ENCODE measurements around the gene SIAH1.
"Not testable (repeated sequence)": the region's sequence is repeated elsewhere in the genome, so short reads cannot be mapped to it uniquely, and the experiment has no call there.

The SIAH1 gene

DNA sequence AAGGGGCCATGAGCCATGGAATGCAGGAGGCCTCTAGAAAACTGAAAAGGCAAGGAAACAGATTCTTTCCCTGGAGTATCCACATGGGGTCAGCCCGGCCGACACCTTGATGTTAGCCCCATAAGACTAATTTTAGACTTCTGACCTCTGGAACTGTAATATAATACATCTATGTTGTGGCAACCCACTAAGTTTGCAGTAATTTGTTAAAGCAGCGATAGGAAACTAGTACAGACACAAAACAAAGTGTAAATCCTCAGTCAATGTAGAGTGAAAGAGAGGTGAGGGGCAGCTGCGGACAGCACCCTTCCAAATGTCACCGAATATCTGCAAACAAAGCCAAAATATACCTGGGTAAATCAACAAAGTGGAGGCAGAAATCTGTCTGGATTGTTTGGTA is 7.2 kb upstream of the SIAH1 start:
- DNase-seq, result no peak

DNA sequence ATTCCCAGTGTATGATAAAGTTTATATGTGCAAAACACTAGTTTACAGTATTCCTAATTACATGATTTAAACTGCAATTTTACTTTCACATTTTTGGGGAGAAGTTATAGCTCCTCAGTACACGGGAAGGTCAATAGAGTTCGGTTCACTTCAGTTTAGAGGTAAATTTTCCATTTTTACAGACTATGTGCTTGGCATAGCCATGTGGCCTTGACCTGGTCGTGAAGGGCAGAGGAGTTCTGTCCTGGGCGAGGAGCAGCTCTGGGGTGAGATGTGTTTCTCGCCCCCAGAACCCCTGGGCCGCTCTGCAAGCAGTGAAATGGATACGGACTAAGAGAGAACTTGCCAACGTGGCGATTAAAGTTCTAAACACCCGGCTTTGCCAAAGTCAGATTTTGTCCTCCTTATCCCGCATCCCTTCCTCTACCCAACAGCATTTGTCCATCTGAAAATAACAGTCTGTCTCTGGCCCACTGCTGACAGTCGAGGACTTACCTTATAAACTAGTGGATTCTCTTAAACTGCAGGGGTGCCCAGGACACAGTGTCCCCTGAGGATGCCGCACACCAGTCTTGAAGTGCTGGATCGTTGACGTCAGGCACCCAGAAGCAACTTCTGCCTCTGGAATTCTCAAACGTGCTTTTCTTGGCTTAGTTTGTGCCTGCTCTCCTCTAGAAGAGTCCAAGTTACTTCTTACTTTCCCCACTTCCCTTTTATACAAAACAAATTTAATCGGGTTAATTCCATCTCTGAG is 1.5 kb upstream of the SIAH1 start:
- DNase-seq, result no peak

DNA sequence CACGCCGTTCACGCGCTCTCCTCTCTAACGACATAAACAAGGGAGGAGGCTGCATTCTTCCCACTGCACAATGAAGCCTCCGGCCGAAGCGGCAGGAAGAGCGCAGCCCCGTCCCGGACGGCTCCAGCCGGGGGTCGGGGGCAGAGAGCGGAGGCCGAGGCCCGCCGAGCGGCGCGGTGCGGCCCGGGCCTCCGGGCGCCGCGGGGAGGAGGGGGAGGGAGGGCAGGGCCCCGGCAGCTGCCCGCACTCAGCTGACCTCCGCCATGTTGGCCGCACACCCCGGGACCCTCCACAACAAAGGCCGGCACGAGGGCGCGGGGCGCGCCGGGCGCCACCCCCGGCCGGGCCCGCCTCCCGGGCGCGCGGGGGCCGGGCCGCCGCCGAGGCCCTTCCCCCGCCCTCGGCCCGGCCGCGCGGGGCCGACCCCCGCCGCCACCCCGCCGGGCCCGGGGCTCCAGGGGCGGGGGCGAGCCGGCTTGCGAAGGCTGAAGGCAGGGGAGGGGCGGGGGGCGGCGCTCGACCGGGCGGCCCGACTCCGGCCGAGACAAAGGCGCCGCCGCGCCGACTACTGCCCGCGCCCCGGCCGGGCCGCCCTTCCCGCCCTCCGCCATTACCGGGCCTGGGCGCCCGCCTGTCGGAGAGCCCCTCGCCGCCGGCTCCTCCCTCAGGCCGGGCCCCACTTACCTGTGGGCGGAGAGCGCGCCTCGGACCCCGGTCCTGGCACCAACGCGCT is 527 bp downstream of the SIAH1 start:
- peak; percentile 26 for DNase-seq

DNA sequence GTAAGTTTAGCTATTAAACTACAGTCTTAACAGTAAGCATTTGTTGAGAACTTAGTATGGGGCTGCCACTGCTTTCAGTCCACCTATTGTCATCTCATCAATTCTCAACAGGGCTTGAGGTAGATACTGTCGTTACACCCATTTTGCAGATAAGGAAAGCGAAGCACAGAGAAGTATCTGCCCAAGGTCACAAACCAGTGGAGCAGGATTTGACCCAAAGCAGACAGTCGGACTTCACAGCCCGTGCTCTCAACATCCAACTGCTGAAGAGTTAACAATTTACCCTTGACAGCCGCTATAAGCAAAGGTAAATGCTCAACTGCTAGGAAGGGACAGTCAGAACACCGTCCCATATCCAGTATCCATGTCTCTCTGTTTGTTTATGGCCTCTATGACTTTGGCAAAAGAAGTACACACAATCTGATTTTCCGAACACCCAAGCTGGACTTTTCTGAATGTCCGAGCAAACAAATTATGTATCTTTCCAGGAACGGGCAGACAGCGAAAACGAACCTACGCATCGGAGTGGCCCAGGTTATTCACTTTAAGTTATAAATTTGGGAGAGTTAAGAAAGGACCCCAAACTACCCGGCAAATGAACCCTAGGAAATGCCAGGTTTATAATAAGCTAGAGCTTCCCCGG is 1.2 kb downstream of the SIAH1 start:
- no peak for DNase-seq

DNA sequence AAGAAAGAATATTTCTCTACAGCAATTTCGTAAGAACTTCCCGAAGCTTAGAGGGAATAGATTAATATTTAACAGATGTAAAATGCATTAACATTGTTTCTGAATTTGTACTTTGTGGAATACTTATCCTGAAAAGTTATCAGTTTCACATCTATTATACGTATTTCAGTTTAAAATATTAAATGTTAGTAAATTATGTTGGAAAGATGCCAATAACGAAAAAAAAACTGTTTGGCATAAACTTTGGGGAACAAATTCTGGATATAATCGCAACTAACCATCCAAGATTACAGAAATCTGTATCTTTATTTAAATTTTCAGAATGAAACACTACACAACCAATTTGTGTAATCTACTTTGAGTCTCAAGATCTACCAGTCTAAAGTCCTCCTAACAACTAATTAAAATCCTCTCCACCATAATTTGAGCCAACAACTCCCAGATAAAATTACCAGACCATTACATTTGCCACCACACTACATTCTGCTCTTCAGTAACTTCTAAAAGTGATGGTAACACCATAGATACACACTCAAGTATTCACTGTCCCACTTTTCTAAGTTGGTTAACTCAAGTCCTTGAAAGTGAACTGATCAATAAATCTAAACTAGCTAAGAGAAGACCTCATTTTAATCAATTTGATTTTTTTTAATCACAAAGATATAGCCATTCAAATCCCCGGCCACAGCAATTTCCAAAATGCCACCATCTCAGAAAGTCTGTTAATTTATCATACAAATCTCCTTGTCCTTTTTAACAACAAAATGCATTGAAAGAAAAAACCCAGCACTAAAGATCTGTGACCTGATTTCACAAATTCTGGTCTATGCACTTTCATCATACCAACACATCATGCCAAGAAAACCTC is 2.0 kb downstream of the SIAH1 start:
- DNase-seq, result no peak

DNA sequence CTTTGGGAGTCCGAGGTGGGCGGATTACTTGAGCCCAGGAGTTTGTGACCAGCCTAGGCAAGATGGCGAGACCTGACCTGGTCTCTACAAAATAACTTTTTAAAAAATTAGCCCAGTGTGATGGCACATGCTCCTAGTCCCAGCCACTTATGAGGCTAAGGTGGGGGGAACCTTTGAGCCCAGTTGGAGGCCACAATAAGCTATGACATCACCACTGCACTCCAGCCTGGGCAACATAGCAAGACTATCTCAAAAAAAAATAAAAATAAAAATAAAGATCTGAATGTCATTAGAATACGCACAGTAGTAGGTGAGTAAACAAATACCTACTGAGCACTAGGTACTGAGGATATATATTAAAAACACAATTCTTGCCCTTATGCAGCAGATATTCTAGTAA is 3.1 kb downstream of the SIAH1 start:
- no peak for DNase-seq

DNA sequence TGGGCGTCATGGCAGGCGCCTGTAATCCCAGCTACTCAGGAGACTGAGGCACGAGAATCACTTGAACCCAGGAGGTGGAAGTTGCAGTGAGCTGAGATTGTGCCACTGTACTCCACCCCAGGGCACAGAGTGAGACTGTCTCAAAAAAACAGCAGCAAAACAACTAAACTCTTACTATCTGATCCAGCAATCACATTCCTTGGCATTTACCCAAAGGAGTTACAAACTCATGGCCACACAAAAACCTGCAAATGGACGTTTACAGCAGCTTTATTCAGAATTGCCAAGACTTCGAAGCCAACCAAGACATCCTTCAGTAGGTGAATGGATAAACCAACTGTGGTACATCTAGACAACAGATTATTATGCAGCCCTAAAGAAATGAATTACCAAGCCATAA is 4.0 kb downstream of the SIAH1 start:
- no peak for DNase-seq

DNA sequence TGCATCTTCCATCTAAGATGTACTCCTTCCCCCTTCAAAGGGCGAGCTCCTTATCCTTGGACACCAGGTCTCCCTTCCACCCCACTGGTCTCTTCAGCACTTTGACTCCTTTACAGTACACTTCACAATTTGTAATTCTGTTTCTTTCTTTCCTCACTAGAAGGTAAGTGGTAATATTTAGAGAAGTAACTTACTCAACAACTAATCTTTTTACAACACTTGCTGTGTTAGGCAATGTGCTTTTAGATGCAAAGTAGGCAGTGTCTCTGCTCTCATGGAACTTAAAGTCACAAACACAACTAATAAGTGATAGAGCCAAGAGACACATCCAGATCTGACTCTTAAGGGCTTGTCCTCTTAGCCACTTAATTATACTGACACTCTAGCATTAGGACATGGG is 6.4 kb downstream of the SIAH1 start:
- no peak for DNase-seq

DNA sequence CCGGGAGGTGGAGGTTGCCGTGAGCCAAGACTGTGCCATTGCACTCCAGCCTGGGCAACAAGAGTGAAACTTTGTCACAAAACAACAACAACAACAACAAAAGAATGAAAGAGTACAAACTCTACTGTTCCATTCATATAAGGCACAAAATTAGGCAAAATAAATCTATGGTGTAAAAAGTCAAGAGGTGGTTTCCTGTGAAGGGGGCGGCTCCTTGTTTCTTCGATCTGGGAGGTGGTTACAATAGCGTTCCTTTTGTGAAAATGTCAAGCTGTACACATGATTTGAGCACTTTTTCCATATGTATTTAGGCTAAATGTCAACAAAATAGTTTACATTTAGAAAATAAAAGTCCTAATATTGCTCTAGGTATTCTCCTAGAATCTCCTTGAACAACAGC is 6.9 kb downstream of the SIAH1 start:
- DNase-seq, result no peak

DNA sequence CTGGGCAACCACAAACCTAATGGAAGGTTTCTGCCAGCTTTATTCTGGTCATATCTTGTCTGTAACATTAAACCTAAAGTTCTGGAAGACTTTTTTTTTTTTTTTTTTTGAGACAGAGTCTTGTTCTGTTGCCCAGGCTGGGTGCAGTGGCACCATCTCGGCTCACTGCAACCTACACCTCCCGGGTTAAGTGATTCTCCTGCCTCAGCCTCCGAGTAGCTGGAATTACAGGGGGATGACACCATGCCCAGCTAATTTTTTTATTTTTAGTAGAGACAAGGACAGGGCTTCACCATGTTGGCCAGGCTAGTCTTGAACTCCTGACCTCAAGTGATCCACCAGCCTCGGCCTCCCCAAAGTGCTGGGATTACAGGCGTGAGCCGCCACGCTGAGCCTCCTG is 7.9 kb downstream of the SIAH1 start:
- not testable (repeated sequence) for DNase-seq

DNA sequence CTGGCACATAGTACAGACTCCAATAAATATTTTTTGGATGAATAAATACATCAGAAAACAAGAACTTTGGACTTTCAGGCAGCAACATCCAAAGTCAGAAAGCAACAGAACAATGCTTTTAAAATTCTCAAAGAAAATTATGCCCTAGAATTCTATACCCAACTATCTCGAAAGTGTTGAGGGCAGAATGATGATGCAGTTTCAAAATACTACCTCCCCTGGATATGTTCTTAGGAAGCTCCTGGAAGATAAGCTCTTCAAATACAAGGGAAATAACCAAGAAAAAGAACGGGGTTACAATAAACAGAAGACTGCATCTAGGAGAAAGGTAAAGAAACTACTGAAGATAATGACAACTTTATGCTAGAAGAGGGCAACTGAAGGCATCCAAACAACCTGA is 11.0 kb downstream of the SIAH1 start:
- DNase-seq, result no peak

DNA sequence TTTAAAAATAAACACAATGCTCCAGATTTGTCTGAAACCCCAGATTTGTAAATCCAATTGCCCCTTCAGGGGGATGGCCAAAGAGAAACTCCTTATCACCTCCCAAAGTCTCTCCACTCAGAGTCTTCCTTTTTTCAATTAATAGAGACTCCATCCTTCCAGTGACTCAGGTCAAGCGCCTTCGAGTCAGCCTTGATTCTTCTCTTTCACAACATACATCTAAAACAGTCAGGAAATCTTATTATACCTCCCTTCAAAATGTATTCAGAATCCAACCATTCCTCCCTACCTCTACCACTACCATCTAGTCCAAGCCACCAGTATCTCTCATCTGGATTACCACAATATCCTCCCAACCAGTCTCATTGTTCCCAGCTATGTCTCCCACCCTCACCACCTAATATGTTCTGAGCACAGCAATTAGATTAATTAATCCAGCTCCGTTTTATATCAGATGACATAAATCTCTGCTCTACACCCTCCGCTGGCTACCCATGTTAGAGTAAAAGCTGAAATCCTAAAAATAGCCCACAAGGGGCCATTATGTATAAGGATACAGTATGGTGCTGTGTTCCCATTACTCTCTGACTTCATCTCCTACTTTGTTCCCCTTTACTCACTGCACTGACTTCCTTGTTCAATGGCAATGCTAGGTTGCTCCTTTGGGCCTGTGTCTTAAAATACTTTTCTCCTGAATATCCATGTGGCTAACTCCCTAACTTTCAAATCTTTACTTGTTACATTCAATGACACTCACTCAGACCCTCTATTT is 11.8 kb downstream of the SIAH1 start:
- no peak for DNase-seq

DNA sequence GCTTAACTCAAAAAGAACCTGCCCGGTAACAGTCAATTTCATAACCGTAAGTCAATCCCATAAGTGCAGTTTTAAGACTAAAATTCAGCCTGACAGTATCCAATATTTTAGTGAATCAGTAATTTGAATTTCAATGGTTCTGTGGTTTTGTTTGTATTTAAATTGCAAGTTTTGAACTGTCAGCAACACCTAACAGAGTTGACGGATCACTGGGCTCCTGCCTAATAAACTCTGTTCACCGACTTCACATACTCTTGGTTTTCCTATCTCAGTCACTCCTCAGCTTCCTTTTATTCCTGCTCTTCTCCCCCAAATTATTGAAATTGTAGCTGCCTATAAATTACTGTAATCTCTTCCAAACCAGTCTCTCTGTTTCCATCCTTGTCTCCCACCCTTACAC is 12.5 kb downstream of the SIAH1 start:
- DNase-seq, result no peak

DNA sequence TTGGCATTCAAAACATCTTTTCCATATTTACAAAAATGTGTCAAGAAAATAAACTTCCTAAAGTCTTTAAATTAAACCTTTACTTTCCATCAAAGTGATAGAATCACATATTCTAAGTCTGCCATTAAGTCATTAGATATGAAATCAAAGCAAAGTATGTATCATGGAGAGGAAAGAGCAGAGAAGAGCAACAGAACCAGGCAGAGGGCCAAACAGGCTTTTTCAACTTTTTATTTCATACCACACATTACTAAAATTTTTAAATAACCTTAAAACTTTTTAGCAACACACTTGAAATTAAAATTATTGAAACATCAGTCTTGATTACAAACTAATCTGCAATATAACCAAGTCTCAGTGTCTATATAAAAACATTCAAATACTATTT is 13.8 kb downstream of the SIAH1 start:
- no peak for DNase-seq

DNA sequence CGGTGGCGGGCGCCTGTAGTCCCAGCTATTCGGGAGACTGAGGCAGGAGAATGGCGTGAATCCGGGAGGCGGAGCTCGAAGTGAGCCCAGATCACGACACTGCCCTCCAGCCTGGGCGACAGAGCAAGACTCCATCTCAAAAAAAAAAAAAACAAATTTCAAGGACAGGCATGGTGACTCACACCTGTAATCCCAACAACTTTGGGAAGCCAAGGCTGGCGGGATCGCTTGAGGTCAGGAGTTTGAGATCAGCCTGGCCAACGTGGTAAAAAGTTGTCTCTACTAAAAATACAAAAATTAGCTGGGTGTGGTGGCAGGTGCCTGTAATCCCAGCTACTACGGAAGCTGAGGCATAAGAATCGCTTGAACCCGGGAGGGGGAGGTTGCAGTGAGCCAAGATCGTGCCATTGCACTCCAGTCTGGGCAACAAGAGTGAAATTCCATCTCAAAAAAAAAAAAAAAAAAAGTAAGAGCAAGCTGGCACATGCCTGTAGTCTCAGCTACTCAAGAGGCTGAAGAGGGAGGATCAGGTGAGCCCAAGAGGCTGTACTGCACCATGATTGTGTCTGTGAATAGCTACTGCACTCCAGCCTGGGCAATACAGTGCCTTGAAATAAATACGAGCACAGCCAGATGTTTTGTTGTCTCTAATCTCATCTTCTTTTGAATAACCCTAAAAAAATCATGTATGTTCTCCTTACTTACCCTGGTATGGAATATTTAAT is 14.4 kb downstream of the SIAH1 start:
- DNase-seq, result not testable (repeated sequence)

DNA sequence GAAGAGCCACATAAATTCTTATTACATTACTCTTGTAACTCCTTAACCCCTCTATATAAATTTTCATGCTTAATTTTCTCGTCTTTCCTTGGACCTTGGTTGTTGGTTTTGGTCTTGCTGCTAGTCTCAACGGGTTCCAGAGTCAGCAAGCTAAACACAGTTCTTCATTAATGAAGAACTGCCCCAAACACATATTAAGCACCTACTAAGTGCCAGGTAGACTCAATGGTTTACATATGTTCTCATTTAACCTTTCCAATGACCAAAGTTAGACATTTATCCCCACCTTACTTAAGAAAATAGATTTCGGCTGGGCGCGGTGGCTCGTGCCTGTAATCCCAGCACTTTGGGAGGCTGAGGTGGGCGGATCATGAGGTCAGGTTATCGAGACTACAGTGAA is 15.0 kb downstream of the SIAH1 start:
- no peak for DNase-seq

DNA sequence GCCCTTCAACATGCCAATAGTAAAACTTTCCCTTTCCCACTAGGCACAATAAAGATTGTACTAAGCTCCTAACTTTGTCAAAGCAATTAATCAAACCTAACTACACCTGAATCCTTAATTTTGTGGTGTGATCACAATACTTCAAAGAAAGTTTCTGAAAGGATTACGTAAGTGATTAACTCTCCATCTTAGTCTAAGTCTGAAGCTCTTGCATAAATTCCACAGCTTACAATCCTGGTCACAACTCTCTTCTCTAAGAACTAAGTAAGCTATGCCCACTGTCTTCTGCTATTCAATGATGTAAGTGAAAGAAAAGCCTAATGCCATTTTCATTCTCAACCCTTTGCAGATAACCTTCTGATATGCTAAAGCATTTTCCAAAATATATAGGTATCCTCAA is 15.4 kb downstream of the SIAH1 start:
- no peak for DNase-seq

DNA sequence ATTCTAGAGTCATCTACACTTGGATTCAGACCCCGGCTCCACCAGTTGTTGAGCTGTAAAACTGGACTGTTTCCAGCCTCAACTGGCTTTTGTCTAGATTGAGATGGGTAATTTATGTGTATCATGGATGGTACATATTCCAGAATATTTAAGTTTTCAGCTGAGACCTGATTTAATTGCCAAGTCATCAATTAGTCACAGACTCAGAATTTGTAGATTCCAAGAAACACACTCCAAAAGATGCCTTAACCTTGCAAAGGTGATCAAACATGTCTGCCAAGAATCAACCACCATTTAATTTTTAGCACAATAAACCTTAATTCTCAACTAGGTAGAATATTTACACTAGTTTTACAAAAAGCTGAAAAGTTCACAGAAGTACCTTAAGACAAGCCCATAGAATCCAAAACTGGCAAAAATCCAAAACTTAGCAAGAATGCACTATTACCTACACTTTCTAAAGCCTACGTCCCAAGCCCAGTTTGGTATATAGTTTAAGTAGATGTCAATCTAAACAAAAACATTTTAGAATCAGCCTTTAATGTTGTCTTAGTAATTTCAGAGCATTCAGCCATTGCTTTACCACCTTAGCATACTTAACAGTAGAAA is 17.7 kb downstream of the SIAH1 start:
- no peak for DNase-seq

DNA sequence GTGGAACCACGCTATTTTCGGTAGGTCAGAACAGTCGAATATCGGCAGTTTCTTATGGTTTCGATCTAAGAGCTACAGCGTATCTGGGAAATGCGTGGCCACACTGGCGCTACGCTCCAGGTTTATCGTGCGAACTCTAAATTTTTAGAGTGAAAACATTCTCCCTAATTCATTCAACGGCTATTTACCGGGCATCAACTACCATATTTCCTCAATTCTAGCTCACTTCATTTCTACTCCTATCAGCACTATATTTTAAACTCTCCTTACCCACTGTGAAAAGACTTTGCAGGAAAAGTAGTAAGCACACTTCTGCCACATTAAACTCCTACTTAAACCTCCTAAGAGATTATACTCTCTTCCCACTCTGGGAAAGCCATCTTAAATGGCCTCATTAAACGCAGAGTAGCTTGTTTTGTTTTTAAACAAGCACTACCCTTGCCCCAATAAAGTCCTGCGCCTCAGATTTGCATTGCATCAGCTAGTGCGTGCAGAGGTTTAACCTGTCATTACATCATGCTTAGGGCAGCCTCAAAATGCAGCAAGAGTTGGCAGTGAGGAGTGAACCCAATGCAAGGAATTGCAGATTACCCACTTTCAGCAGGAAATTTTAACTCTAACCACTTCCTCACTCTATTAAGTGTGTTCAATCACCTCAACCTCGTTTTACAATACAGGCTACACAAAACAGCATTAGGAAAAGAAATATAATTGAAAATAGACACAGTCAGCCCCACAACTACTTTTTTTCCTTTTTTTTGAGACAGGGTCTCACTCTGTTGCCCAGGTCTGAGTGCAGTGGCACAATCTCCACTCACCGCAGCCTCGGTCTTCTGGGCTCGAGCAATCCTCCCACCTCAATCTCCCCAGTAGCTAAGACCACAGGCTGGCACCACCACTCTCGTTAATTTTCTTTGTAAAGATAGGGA is 18.8 kb downstream of the SIAH1 start:
- peak; percentile 34 for DNase-seq

DNA sequence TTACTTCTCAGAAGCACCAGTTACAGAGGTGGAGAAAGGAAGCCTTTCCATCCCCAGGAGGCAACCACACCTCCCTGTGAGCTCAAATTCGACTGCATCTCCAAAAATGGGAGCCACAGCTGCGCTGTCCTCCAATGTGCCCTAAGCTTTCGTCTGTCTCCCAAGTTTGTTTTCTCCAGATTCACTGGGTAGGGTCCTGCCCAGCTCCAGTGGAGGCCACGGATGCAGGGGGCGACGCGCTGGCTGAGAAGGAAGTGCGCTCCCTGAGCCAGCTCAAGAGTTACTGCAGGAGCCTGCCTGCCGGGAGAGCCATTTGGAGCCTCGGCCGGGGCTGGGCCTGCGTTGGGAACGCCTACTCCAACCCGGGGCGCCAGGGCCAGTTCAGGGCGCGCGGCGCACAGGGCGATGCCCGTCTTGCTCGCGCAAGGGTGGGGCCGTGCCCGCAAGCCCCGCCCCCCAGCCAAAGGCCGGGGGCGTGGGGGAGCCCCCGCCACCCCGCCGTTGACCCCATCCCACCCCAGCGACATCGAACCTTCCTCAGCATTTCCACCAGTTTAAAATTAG is 19.5 kb downstream of the SIAH1 start:
- DNase-seq, result peak; percentile 77
